Neuronal stem cell (in vitro differentiated cells): ENCODE results near the gene SP5.
"Not testable (repeated sequence)": the region's sequence is repeated elsewhere in the genome, so short reads cannot be mapped to it uniquely, and the experiment has no call there.

Experiments used
- DNase-seq: peaks from one replicate; pipeline ENCODE4 v3.0.0-alpha.2; 2013; ENCODE audit warnings: low spot score
- H2AFZ ChIP-seq: one replicate; pipeline ENCODE4 v1.6.1; 2013; ENCODE audit warnings: mild to moderate bottlenecking, low read length, inconsistent platforms
- H2AK5ac ChIP-seq: 2 replicates; pipeline ENCODE4 v1.6.1; 2013; ENCODE audit warnings: low read depth, mild to moderate bottlenecking, inconsistent platforms, low read length, moderate library complexity, mixed read lengths
- H2BK120ac ChIP-seq: 2 replicates; pipeline ENCODE4 v1.6.1; 2013; ENCODE audit warnings: low read depth, mild to moderate bottlenecking, inconsistent platforms, low read length, moderate library complexity, mixed read lengths
- H2BK12ac ChIP-seq: one replicate; pipeline ENCODE4 v1.6.1; 2013; ENCODE audit warnings: low read length, inconsistent platforms
- H2BK15ac ChIP-seq: 2 replicates; pipeline ENCODE4 v1.6.1; 2013; ENCODE audit warnings: mild to moderate bottlenecking, low read length, inconsistent platforms, mixed read lengths
- H2BK5ac ChIP-seq: one replicate; pipeline ENCODE4 v1.6.1; 2013; ENCODE audit warnings: inconsistent platforms, mild to moderate bottlenecking, low read length, moderate library complexity
- H3K14ac ChIP-seq: one replicate; pipeline ENCODE4 v1.6.1; 2013; ENCODE audit warnings: low read length, inconsistent platforms
- H3K18ac ChIP-seq: 2 replicates; pipeline ENCODE4 v1.6.1; 2013; ENCODE audit warnings: low read length, inconsistent platforms
- H3K23ac ChIP-seq: 2 replicates; pipeline ENCODE4 v1.6.1; 2013; ENCODE audit warnings: low read depth, mild to moderate bottlenecking, mixed read lengths, low read length, inconsistent platforms; ENCODE audit not compliant: poor library complexity
- H3K27ac ChIP-seq: replicated peaks from 3 replicates; pipeline ENCODE4 v1.5.1; 2013; ENCODE audit warnings: low read length, inconsistent platforms
- H3K27me3 ChIP-seq, 3 experiments: 2 replicates each; pipeline ENCODE4 v1.6.1; 2013; ENCODE audit warnings: low read length in 3 of 3, mild to moderate bottlenecking in 2 of 3, inconsistent platforms in 1 of 3, low read depth in 1 of 3, mixed read lengths in 1 of 3, moderate library complexity in 1 of 3; ENCODE audit not compliant: control insufficient read depth in 3 of 3, insufficient read depth in 3 of 3
- H3K36me3 ChIP-seq, 2 donors: replicated peaks in 1 of 2; 2 replicates each; pipeline ENCODE4 v1.6.1; 2013; ENCODE audit warnings: low read length in 2 of 2; ENCODE audit not compliant: control insufficient read depth in 2 of 2, insufficient read depth in 2 of 2
- H3K4ac ChIP-seq: 2 replicates; pipeline ENCODE4 v1.6.1; 2013; ENCODE audit warnings: inconsistent platforms, mild to moderate bottlenecking, low read length, moderate library complexity
- H3K4me1 ChIP-seq, 2 donors: 1 replicate in 1 of 2; 2 replicates in 1 of 2; pipeline ENCODE4 v1.6.1; 2013; ENCODE audit warnings: low read length in 2 of 2, low read depth in 1 of 2; ENCODE audit not compliant: control insufficient read depth in 2 of 2, insufficient read depth in 1 of 2
- H3K4me2 ChIP-seq: one replicate; pipeline ENCODE4 v1.6.1; 2013; ENCODE audit warnings: mild to moderate bottlenecking, low read length, inconsistent platforms; ENCODE audit not compliant: insufficient read depth, poor library complexity, severe bottlenecking
- H3K4me3 ChIP-seq, 2 donors: 2 replicates each; pipeline ENCODE4 v1.5.1; 2013; ENCODE audit warnings: low read length in 2 of 2, mild to moderate bottlenecking in 2 of 2, inconsistent platforms in 1 of 2, moderate library complexity in 1 of 2
- H3K79me1 ChIP-seq: one replicate; pipeline ENCODE4 v1.6.1; 2013; ENCODE audit warnings: low read depth, mild to moderate bottlenecking, inconsistent platforms, low read length, moderate library complexity
- H3K9ac ChIP-seq: one replicate; pipeline ENCODE4 v1.6.1; 2013; ENCODE audit warnings: mild to moderate bottlenecking, low read depth, low read length, inconsistent platforms; ENCODE audit not compliant: poor library complexity
- H3K9me3 ChIP-seq, 2 donors: replicated peaks in 1 of 2; 2 replicates each; pipeline versions ENCODE3 to v1.6.1; 2013; ENCODE audit warnings: low read length in 2 of 2, mild to moderate bottlenecking in 2 of 2, inconsistent platforms in 1 of 2, low read depth in 1 of 2, mixed read lengths in 1 of 2, moderate library complexity in 1 of 2; ENCODE audit not compliant: control insufficient read depth in 2 of 2, insufficient read depth in 1 of 2
- H4K8ac ChIP-seq: one replicate; pipeline ENCODE4 v1.6.1; 2013; ENCODE audit warnings: low read depth, mild to moderate bottlenecking, inconsistent platforms, low read length, moderate library complexity
- H4K91ac ChIP-seq: one replicate; pipeline ENCODE4 v1.6.1; 2013; ENCODE audit warnings: low read length, low read depth, mild to moderate bottlenecking, inconsistent platforms; ENCODE audit not compliant: poor library complexity
- WGBS, 2 donors: extraction: QIAGEN DNeasy Blood & Tissue Kit; methylation state at CpG; one replicate each; pipeline ENCODE4 v1.1.7; 2013; ENCODE audit warnings: missing lambda C conversion rate in 2 of 2, mixed read lengths in 1 of 2; ENCODE audit not compliant: insufficient read length in 2 of 2, insufficient replicate concordance in 1 of 2; ENCODE audit errors: extremely low coverage in 2 of 2; 5-methylcytosine and 5-hydroxymethylcytosine counted together

SP5 gene

GRCh38 chr2:170734601-170735000, 19.5 kb downstream of the SP5 start:
- not testable (repeated sequence) for H2BK5ac ChIP-seq, H3K4me2 ChIP-seq, H3K9ac ChIP-seq, DNase-seq, H3K4ac ChIP-seq, H3K4me3 ChIP-seq, H2BK15ac ChIP-seq, H3K36me3 ChIP-seq, H3K27ac ChIP-seq, H2BK120ac ChIP-seq, H2AK5ac ChIP-seq, H3K79me1 ChIP-seq, H4K91ac ChIP-seq, H2BK12ac ChIP-seq, H4K8ac ChIP-seq, H3K27me3 ChIP-seq, H3K18ac ChIP-seq, H3K23ac ChIP-seq, H3K4me1 ChIP-seq, H3K9me3 ChIP-seq, H3K14ac ChIP-seq, H2AFZ ChIP-seq
- no CpG with 5 or more reads among the region's 2 CpGs for WGBS, 2 donors

GRCh38 chr2:170736628-170737027, 21.5 kb downstream of the SP5 start:
- no peak overlapping the region for H2BK120ac ChIP-seq
- H3K14ac ChIP-seq = no peak overlapping the region
- no peak overlapping the region for H2BK15ac ChIP-seq
- no peak for DNase-seq
- H3K4me2 ChIP-seq = no peak overlapping the region
- H3K27me3 ChIP-seq = no peaks in the 10 kb centered on the region
- H2BK5ac ChIP-seq = no peak overlapping the region
- H3K4me3 ChIP-seq = no peak overlapping the region
- H3K18ac ChIP-seq = no peak overlapping the region
- H3K9me3 ChIP-seq = no peaks in the 10 kb centered on the region
- H4K8ac ChIP-seq = no peak overlapping the region
- H3K27ac ChIP-seq = no peak overlapping the region
- no peak overlapping the region for H3K9ac ChIP-seq
- H3K4me1 ChIP-seq = no peaks in the 10 kb centered on the region
- H3K23ac ChIP-seq = no peak overlapping the region
- no peak overlapping the region for H3K4ac ChIP-seq
- no CpG with 5 or more reads among the region's 1 CpG for WGBS, 2 donors
- no peak overlapping the region for H2AFZ ChIP-seq
- no peaks in the 10 kb centered on the region for H3K36me3 ChIP-seq
- H4K91ac ChIP-seq = no peak overlapping the region
- no peak overlapping the region for H2AK5ac ChIP-seq
- H2BK12ac ChIP-seq = no peak overlapping the region
- no peaks in the 10 kb centered on the region for H3K79me1 ChIP-seq

- Histone ChIP-seq H3K18ac (no peak overlapping the region), H3K27ac (no peak overlapping the region)
Observed at GRCh38 chr2:170737406-170737805, 22.3 kb downstream of the SP5 start.

GRCh38 chr2:170737821-170738220, 22.7 kb downstream of the SP5 start:
- H3K18ac ChIP-seq = no peak overlapping the region
- no peak overlapping the region for H2BK5ac ChIP-seq
- no peak overlapping the region for H3K4ac ChIP-seq
- H3K4me3 ChIP-seq = no peak overlapping the region
- H2AFZ ChIP-seq = no peak overlapping the region
- H3K4me2 ChIP-seq = no peak overlapping the region
- no peaks in the 10 kb centered on the region for H3K9me3 ChIP-seq
- no peak for DNase-seq
- no peak overlapping the region for H2BK15ac ChIP-seq
- H3K79me1 ChIP-seq = no peaks in the 10 kb centered on the region
- WGBS, 2 donors = no CpG with 5 or more reads among the region's 4 CpGs
- no peak overlapping the region for H2AK5ac ChIP-seq
- H3K27ac ChIP-seq = no peak overlapping the region
- no peak overlapping the region for H3K23ac ChIP-seq
- H2BK12ac ChIP-seq = no peak overlapping the region
- H3K14ac ChIP-seq = no peak overlapping the region
- H3K36me3 ChIP-seq = no peaks in the 10 kb centered on the region
- H2BK120ac ChIP-seq = no peak overlapping the region
- no peak overlapping the region for H4K8ac ChIP-seq
- no peak overlapping the region for H3K9ac ChIP-seq
- no peaks in the 10 kb centered on the region for H3K4me1 ChIP-seq
- peaks cover 0 to 6% (median 0%) of the 10 kb centered on the region in 3 experiments for H3K27me3 ChIP-seq
- H4K91ac ChIP-seq = no peak overlapping the region

More at GRCh38 chr2:170737406-170737805, 22.3 kb downstream of the SP5 start:
- Histone ChIP-seq H4K8ac (no peak overlapping the region), H3K36me3 (no peaks in the 10 kb centered on the region), H2BK12ac (no peak overlapping the region), H2AFZ (no peak overlapping the region), H3K79me1 (no peaks in the 10 kb centered on the region), H3K9me3 (no peaks in the 10 kb centered on the region), H2BK5ac (no peak overlapping the region), H3K4me3 (no peak overlapping the region), H3K4me1 (no peaks in the 10 kb centered on the region), H2BK120ac (no peak overlapping the region), H3K14ac (no peak overlapping the region), H3K4ac (no peak overlapping the region), H3K23ac (no peak overlapping the region), H3K4me2 (no peak overlapping the region), H3K27me3 (peaks cover 0 to 6% (median 0%) of the 10 kb centered on the region in 3 experiments), H3K9ac (no peak overlapping the region), H2AK5ac (no peak overlapping the region), H2BK15ac (no peak overlapping the region), H4K91ac (no peak overlapping the region)
- no CpG with 5 or more reads among the region's 2 CpGs for WGBS, 2 donors
- DNase-seq = no peak
